GM19240 (cell line): Measurements from ENCODE around the gene KEAP1.
"Not testable (repeated sequence)": the region's sequence is repeated elsewhere in the genome, so short reads cannot be mapped to it uniquely, and the experiment has no call there.

Experiments used
- DNase-seq: peaks from one replicate; pipeline ENCODE4 v3.0.0; 2011; ENCODE audit warnings: low spot score; ENCODE audit not compliant: insufficient read length

The KEAP1 gene

DNA sequence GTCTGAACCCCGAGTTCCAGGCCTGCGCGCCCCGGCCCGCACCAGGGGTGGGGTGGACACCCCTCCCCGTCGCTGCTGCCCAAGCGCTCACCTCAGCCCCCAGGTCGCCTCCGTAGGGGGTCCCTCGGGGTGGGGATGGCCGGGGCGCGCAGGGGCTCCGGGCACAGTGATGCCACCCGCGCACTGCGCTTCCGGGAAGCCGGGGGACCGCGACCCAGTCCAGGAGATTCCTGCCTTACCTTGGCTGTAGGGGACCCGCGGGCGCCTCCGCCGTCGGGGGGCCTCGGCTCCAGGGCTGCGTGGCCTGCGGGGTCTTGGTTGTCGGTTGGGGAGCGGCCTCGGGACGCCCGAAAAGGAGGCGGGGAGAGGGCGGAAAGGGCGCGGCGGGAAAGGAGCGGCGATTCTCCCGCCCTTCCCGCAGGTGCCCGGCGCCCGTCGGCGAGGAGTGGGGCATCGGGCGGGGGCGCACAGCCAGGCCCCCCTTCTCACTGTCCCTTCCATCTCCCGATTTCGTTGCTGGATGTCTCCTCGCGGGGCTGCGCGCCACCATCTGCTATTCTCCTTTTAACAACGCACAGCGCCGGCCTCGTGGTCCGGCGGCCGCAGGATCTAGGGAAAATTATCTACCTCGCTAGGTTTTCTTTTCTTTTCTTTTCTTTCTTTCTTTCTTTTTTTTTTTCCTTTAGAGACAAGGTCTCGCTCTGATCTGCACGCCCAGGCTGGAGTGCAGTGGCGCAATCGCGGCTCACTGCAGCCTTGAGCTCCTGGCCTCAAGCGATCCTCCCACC is at the start of gene KEAP1:
KEAP1 (minus strand) TSS at position 355 of the 788 bp plus-strand sequence. CDS start 3,323 bp downstream, outside the sequence.
- no peak for DNase-seq

DNA sequence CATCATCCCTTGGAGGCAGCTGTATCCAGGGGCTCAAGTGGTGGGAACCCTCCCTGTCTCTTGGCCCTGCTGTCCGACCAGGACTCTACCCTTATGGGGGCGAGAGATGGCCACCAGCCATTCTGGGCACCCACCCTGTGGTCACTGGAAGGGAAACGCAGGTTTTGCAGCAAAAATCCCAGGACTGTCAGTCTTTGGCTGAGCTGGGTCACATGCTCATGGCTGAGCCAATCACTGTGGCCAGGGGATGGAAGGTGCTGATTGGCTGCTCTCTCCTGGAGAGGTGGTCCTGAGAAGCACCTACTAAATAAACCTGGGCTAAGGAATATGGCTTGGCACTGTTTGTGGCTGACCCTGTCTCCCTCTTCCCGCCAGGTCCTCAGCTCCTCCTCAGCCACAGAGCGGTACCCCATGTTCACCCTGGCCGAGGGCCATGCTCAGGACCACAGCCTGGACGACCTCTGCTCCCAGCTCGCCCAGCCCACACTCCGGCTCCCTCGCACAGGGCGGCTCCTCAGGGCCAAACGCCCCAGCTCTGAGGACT is 49.4 kb upstream of the KEAP1 start:
- DNase-seq, result no peak

DNA sequence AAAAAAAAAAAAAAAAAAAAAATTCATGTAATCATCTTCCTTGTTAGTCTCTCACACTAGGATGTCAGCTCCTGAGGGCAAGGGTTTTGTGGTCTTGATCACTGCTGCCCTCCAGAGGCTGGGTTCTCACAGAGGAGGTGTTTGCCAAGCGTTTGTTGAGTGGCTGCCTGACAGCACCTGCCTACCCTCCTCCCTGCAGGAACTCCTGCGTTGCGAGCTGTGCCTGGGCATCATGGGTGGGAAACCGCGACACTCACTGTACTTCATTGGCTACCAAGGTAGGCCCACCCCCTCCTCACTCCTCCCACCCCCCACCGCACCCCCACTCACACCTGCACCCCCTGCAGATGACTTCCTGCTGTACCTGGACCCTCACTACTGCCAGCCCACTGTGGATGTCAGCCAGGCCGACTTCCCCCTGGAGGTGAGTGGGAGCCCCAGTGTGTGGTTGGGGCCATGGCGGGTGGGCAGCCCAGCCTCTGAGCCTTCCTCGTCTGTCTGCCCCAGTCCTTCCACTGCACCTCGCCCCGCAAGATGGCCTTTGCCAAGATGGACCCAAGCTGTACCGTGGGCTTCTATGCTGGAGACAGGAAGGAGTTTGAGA is 48.6 kb upstream of the KEAP1 start:
- DNase-seq, result no peak

DNA sequence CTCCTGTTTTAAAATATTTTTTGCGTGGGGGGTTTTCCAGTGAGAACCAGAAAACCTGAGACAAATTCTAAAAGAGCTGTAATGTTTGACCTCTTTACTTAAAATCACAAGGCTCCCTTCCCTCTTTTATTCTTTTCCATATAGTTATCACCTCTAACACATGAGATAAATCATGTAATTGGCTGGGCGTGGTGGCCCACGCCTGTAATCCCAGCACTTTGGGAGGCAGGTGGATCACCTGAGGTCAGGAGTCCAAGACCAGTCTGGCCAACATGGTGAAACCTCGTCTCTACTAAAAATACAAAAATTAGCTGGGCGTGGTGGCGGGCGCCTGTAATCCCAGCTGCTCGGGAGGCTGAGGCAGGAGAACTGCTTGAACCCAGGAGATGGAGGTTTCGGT is 47.9 kb upstream of the KEAP1 start:
- DNase-seq, result not testable (repeated sequence)

DNA sequence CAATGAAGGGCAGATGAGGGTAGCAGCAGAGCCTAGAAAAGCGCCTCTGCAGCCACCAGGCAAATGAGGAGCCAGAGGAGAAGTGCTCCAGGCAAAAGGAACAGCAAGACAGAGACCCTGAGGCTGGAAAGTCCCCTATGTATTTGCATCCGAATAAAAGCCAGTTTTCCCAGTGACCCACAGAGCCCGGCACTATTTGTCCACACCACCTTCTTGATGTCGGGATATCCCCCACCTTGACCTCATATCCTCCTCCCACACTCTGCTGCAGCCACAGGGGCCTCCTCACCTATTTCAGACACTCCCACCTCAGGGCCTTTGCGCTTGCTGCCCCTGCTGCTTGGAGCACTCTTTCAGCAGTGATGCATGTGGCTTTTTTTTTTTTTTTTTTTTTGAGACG is 47.2 kb upstream of the KEAP1 start:
- no peak for DNase-seq

DNA sequence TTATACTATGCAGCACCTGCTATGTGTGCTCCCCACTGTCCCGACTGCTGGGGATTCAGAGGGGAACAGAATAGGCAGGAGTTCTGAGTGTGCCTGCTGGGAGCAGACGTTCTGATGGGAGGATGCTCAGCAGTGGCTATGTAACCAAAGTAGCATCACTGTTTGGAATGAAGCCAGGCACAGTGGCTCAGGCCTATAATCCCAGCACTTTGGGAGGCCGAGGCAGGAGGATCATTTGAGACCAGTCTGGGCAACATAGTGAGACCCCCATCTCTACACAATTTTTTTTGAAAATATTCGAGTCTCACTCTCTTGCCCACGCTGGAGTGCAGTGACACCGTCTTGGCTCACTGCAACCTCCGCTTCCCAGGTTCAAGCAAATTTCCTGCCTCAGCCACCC is 46.6 kb upstream of the KEAP1 start:
- no peak for DNase-seq

DNA sequence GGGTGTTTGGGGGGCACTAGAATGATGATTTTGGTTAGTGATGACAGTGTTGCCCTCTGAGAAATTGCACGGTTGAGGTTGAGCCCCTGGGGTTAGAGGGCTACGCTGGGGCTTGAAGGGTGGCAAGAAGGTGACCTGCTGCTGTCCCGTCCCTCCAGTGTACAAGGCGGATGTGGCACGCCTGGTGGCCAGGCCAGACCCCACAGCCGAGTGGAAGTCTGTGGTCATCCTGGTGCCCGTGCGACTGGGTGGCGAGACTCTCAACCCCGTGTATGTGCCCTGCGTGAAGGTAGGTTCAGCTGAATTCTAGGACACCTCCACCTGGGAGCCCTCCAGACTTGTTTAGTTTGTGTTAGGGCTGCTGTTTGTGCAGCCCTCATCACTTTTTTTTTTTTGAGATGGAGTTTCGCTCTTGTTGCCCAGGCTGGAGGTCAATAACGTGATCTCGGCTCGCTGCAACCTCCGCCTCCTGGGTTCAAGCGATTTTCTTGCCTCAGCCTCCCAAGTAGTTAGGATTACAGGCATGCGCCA is 45.7 kb upstream of the KEAP1 start:
- DNase-seq, result no peak

DNA sequence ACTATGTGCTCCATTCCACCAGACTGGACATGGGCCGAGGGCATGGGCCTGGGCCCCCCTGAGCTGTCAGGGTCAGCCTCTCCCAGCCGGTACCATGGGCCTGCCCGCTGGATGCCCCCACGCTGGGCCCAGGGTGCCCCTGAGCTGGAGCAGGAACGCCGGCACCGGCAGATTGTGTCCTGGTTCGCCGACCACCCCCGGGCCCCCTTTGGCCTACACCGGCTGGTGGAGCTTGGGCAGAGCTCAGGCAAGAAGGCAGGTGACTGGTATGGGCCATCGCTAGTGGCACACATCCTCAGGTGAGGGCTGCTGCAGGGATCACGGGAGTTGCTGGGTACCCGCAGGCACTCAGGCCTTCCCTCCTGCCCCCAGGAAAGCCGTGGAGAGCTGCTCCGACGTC is 43.7 kb upstream of the KEAP1 start:
- DNase-seq, result no peak

DNA sequence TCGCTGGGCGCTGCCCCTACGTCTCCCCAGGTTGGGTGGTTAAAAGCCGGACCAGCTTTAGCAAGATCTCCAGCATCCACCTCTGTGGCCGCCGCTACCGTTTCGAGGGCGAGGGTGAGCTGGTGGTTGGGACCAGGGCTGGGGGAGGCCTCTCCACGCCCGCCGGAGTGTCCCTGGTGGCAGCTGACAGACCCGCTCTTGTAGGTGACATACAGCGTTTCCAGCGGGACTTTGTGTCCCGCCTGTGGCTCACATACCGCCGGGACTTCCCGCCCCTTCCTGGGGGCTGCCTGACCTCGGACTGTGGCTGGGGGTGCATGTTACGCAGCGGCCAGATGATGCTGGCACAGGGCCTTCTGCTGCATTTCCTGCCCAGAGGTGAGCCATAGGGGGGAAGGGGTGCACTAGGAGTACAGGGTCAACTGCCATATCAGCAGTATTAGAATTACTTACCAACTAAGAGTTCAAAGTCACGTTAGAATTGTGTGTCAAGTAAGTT is 41.6 kb upstream of the KEAP1 start:
- no peak for DNase-seq

DNA sequence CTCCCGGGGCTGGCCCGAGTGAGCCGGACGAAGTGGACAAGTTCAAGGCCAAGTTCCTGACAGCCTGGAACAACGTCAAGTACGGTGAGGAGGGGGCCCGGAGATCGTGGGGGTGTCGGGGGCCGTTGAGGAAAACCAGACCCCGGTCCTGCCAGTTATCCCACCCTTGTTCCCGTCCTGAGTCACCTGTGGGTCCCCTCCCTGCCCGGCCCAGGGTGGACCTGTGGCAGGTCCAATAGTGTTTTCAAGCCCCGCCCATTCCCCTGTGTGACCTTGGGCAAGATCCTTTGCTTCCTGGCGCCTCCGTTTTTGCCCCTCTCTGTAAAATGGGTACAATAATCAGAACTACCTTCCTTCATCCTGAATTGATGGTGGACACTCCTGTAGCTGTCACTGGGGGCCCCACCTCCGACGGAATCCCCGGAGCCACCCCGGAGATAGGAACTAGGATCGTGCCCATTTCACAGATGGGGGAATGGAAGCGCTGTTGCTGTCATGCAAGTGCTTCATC is 41.1 kb upstream of the KEAP1 start:
- no peak for DNase-seq

DNA sequence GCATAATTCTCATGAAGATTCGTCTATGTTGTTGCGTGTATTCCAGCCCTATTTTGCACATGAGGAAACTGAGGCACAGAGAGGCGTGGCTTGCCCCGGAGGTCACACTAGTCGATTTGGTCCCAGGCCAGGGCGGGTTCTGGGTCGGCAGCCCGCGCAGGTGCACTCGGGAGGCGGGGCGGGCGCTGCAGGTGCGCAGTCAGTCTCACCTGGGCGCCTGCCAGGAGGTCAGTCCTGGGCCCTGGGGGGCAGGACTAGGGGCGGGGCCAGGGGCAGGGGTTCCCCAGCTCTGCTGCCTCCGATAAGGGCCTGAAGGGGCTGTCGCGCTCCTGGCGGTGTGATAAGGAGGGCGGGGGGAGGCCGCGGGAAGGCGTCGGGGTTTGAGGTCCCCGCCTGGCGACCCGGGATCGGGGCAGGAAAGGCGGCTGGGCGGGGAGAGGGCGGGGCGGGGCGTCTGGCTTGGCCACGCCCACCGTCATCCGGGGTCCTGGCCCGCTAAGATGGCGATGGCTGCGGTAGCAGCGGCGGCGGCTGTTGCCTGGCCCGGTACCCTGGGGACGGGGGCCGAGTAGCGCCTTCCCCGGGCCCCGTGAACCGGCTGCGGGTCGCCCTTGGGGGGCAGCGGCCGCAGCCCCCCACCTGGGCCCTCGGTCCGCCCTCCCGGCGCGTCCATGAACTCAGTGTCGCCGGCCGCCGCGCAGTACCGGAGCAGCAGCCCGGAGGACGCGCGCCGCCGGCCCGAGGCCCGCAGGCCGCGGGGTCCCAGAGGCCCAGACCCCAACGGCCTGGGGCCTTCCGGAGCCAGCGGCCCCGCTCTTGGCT is 40.5 kb upstream of the KEAP1 start, which contains the start of gene ATG4D:
ATG4D (plus strand) TSS at position 485 of the 822 bp plus-strand sequence; CDS start at position 672, 187 bp downstream.
- DNase-seq, result peak; percentile 94

DNA sequence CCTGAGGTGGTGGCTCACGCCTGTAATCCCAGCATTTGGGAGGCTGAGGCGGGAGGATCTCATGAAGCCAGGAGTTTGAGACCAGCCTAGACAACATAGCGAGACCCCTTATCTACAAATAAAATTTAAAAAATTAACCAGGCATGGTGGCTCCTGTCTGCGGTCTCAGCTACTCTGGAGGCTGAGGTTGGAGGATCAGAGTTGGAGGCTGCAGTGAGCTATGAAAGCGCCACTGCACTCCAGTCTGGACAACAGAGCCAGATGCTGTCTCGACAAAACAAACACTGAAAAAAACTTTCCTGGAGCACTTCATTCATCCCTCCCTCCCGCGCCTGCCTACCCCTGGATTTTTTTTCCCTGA is 39.9 kb upstream of the KEAP1 start:
- no peak for DNase-seq

DNA sequence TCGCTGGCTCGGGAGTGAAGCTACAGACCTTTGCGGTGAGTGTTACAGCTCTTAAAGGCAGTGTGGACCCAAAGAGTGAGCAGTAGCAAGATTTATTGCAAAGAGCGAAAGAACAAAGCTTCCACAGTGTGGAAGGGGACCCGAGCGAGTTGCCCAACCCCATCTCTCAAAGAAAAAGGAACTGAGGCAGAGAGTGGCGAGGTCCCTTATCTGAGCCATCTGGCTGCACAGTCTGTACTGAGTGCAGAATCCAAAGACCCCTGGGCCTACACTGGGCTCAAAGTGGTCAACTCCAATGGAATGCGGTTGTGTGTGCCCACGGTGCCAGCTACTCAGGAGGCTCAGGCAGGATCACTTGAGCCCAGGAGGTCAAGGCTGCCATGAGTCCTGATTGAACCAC is 35.9 kb upstream of the KEAP1 start:
- DNase-seq, result not testable (repeated sequence)

DNA sequence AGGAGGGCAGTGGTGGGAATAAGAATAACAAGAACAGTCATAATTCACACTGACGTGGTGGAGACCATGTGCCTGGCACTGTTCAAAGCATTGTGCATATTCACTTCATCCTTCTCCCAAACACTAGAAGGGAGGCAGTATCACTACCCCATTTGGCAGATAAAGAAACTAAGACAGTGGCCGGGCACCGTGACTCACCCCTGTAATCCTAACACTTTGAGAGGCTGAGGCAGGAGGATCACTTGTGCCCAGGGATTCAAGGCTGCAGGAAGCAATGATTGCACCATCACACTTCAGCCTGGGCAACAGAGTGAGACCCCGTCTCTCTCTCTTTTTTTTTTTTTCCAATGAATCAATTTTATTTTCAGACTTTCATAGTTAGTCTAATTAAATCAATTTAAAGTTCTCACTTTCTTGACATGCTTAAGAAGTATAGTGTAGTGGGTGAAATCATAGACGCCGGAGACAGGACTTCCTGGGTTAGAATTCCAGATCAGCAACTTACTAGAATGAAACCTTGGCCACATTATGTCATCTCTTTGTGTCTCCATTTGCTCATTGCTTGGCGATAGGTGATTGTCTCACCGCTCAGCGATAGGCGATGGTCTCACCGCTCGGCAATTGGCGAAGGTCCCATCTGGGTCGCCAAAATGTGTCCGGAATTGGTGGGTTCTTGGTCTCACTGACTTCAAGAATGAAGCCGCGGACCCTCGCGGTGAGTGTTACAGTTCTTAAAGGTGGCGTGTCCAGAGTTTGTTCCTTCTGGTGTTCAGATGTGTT is 35.2 kb upstream of the KEAP1 start:
- DNase-seq, result no peak

DNA sequence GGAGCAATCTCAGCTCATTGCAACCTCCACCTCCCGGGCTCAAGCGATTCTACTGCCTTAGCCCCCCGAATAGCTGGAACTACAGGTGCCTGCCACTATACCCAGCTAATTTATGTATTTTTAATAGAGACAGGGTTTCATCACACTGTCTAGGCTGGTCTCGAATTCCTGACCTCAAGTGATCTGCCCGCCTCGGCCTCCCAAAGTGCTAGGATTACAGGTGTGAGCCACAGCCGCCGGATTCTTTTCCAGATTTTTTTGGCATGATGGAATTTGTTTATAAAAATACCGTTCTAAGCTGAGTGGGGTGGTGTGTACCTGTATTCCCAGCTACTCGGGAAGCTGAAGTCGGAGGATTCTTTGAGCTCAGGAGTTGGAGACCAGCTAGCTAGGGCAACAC is 34.5 kb upstream of the KEAP1 start:
- DNase-seq, result no peak

DNA sequence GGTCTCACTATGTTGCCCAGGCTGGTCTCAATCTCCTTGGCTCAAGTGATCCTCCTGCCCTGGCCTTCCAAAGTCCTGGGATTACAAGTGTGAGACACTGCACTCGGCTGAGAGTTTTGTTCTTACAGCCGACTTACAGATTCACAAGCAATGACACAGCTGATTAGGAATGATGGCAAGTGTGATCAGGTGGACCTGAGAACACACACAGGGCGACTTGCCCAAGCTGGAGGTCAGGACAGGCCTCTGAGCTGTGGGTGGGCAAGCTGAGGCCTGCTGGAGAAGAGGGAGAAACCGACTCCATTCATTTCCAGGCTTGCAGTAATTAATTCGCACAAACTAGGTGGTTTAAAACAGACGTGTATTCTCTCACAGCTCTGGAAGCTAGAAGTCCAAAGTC is 32.5 kb upstream of the KEAP1 start:
- no peak for DNase-seq

DNA sequence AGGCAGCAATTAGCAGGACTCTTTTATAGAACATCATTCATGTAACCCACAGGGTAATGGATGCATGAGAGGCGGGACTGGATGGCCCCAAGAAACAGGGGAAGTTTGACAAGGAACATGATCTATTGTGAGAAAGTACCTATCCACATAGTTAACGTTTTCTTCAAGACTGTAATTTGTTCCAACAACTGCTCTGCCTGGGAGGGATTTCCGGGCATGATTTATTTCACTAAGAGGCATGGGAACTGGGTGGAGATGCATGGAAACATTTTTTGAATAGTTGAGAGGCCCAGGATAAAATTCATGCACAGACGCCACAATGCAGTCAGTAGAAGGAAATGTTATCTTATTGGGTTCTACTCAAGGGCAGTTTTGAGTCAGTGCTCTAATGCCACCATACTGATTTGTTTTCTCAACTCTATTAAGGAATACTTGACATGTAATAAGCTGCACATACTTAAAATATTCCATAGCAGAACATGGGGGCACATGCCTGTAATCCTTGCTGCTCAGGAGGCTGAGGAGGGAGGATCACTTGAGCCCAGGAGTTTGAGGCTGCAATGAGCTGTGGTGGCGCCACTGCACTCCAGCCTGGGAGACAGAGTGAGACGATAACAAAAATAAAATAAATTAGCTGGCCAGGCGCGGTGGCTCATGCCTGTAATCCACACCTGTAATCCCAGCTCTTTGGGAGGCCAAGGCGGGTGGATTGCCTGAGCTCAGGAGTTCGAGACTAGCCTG is 30.7 kb upstream of the KEAP1 start:
- DNase-seq, result no peak

DNA sequence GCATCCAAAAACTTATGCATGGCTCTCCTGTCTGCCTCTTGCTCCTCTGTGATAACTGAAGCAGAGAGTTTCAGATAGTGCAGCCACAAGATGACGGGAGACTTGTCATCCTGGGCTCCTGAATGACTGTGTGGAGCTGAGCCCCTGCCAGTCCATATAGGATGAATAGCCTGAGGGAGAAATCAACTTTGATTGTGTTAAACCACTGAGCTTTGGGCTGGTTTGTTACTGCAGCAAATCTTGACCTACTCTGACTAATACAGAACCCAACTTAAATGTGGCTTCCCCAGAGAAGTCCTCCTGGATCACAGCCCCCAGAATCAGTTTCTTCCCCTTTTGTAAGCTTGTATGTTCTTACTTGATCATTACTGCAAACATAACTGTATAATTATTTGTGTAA is 29.3 kb upstream of the KEAP1 start:
- no peak for DNase-seq

DNA sequence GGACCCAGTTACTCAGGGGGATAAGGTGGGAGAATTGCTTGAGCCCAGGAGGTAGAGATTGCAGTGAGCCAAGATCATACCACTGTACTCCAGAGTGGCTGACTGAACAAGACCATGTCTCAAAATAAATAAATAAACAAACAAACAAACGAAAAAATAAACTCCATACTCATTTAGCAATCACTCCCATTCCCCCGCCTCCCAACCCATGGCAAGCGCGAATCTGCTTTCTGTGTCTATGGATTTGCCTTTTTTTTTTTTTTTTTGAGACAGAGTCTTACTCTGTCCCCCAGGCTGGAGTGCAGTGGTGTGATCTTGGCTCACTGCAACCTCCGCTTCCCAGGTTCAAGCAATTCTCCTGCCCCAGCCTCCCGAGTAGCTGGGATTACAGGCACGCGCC is 23.7 kb upstream of the KEAP1 start:
- DNase-seq, result not testable (repeated sequence)

DNA sequence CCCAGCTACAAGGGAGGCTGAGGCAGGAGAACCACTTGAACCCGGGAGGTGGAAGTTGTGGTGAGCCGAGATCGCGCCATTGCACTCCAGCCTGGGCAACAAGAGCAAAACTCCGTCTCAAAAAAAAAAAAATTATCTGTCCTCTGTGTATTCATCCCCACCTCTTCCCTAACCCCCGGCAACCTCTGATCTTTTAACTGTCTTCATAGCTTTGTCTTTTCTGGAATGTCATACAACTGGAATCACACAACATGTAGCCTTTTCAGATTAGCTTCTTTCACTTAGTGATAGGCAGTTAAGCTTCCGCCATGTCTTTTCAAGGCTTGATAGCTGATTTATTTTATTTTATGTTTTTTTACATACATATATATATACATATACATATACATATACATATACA is 22.5 kb upstream of the KEAP1 start:
- no peak for DNase-seq
